Kidney (tissue), 14 donors: ENCODE data around the gene MAN2A2. TPM values are rescaled to one million over a fixed set of nuclear protein-coding genes. Genes with fewer than 3 reads are reported as not detected.

ENCODE experiments used
- DNase-seq, 5 donors: peaks; one replicate each; pipeline ENCODE4 v3.0.0-alpha.2; 2013 to 2020
- FAIRE-seq: peaks from 2 replicates; lab custom pipeline; 2012; peaks lifted over from hg19 to GRCh38; lab: Jason Lieb, UNC
- H3K27ac ChIP-seq, 2 donors: one replicate each; pipeline ENCODE4 v1.7.0; 2013; ENCODE audit warnings: low read depth in 2 of 2, low read length in 2 of 2, inconsistent platforms in 1 of 2
- H3K27me3 ChIP-seq: one replicate; pipeline ENCODE4 v1.7.1; 2013; ENCODE audit warnings: low read length, inconsistent platforms; ENCODE audit not compliant: control insufficient read depth, insufficient read depth
- H3K36me3 ChIP-seq, 3 donors: one replicate each; pipeline versions ENCODE4 v1.7.0 to v1.7.1; 2013; ENCODE audit warnings: low read length in 3 of 3, control low read depth in 1 of 3, inconsistent platforms in 1 of 3; ENCODE audit not compliant: insufficient read depth in 3 of 3, control insufficient read depth in 2 of 3
- H3K4me1 ChIP-seq, 3 donors: one replicate each; pipeline versions ENCODE4 v1.7.0 to v1.7.1; 2013; ENCODE audit warnings: low read length in 3 of 3, inconsistent platforms in 1 of 3, low read depth in 1 of 3; ENCODE audit not compliant: control insufficient read depth in 2 of 3, insufficient read depth in 2 of 3
- H3K4me3 ChIP-seq, 3 donors: one replicate each; pipeline versions ENCODE4 v1.7.0 to v1.8.1; 2013; ENCODE audit warnings: low read length in 3 of 3, control low read depth in 1 of 3, inconsistent platforms in 1 of 3
- H3K9ac ChIP-seq, 3 donors: one replicate each; pipeline versions ENCODE4 v1.7.0 to v1.7.1; 2013; ENCODE audit warnings: low read length in 3 of 3, control low read depth in 1 of 3, inconsistent platforms in 1 of 3
- H3K9me3 ChIP-seq, 3 donors: one replicate each; pipeline versions ENCODE4 v1.7.0 to v1.7.1; 2013; ENCODE audit warnings: low read length in 3 of 3, control low read depth in 1 of 3, inconsistent platforms in 1 of 3; ENCODE audit not compliant: control insufficient read depth in 2 of 3, insufficient read depth in 1 of 3
- CTCF ChIP-seq: IDR thresholded peaks from 3 replicates; pipeline ENCODE4 v1.5.1; 2012; ENCODE audit warnings: mild to moderate bottlenecking, moderate library complexity, borderline replicate concordance; ENCODE audit not compliant: insufficient read depth; ENCODE audit errors: extremely low read depth
- intact Hi-C: fragments of 100-400 bp; cut with DNase I; formaldehyde crosslinking; loops from one replicate; pipeline ENCODE4 v1.11.1; 2022
- polyA plus RNA-seq: library from polyadenylated mRNA; stranded (reverse); fragments of 350-450 nt; fragmentation: Illumina TruSeq; extraction: RNeasy Lipid Tissue Mini Kit (QIAGEN cat#74804); gene quantifications from one replicate; pipeline ENCODE4 v1.2.3, GENCODE V29; 2014; ENCODE audit warnings: low read depth, low replicate concordance; ENCODE audit not compliant: insufficient read depth
- total RNA-seq: library from RNA; stranded (reverse); fragmentation: NEBNext Ultra II Directional; extraction: Animal tissue kit (Norgen Biotek cat#: 25700); gene quantifications from one replicate; pipeline ENCODE4 v1.2.1, GENCODE V29; 2021
- donor health status: control.
- donor health status: control.
- donor health status: control.
- donor health status: control.
- donor health status: control.
- donor health status: DM: yes; HTN: yes; CAD: no.
- donor health status: Normal renal cell carcinoma (clear cell type).

The MAN2A2 gene
- total and polyA plus RNA-seq, 2 donors from 2014 or later, result 11.4 to 56.3 TPM

DNA sequence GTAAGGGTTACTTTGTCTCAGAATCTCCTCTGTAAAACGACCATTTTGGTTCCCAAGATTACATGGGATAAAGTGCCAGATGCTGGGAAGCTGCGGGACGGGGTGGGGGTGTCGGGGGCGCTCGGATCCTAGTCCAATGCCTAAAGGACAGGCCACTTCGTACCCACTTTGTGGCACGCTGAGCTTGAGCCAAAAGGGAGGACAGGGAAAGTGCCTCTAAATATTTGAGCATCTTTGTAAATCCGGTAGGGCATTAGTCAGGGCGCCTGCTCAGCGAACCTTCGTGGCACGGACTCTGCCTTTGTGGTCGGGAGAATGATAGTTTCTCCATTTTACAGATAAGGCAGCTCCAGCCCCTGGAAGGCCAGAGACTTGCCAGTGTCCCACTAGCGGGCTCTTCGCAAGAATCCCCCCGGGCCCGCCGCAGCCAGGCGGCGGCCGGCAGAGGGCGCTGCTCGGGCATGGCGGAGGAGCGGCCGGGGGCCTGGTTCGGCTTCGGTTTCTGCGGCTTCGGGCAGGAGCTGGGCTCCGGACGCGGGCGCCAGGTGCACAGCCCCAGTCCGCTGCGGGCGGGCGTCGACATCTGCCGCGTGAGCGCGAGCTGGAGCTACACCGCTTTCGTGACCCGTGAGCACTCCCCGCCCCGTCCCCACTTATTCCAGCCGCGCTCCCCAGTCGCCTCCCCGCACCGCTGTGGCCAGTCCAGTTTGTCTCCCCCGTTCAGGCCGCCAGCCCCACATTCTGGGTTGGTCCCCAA is 53.4 kb downstream of the MAN2A2 start:
- Histone ChIP-seq H3K9ac (peak overlapping the region in 2 of 3 donors; percentile 17 to 58), H3K4me1 (peaks cover 0 to 12% (median 5%) of the 10 kb centered on the region in 3 donors), H3K36me3 (peaks cover 0 to 11% (median 3%) of the 10 kb centered on the region in 3 donors), H3K9me3 (no peaks in the 10 kb centered on the region), H3K4me3 (peak overlapping the region in 2 of 3 donors; percentile 26 to 60), H3K27me3 (no peaks in the 10 kb centered on the region), H3K27ac (no peak overlapping the region)
- intact Hi-C loops, result no loop called here
- TF ChIP-seq CTCF, result peak; percentile 84
- DNase-seq, result peak; percentile 85 to 92 (median 90)
- no peak for FAIRE-seq

GRCh38 chr15:90957031-90957790 is 54.1 kb downstream of the MAN2A2 start:
- H3K27ac ChIP-seq, result no peak overlapping the region
- H3K9me3 ChIP-seq, result no peaks in the 10 kb centered on the region
- no peaks in the 10 kb centered on the region for H3K27me3 ChIP-seq
- peak overlapping the region; percentile 7 to 60 (median 23) for H3K4me3 ChIP-seq
- intact Hi-C loops, result no loop called here
- no peak for FAIRE-seq
- no peak for TF ChIP-seq CTCF
- H3K4me1 ChIP-seq, result peaks cover 0 to 12% (median 5%) of the 10 kb centered on the region in 3 donors
- H3K9ac ChIP-seq, result peak overlapping the region in 2 of 3 donors; percentile 17 to 61
- peaks cover 0 to 7% (median 3%) of the 10 kb centered on the region in 3 donors for H3K36me3 ChIP-seq
- DNase-seq, result peak; percentile 59 to 79 (median 64)

DNA sequence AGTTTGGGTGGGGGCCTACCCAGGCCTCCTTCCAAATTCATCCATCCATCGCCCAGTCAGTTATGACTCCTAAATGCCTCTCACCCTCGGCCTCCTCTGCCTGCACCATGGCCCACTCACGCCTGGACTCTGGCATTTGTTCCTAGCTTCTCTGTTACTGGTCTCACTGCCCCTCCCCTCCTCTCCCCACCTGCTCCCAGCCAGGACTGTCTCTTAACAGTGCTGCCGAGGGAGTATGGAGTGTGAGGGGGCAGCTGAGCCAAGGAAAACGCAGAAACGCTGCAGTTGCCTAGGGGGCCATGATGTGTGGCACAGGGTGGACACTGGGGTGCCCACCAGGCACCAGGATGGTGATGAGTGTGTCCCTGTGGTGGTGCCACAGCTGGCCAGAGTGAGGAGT is 54.7 kb downstream of the MAN2A2 start:
- Histone ChIP-seq H3K9me3 (no peaks in the 10 kb centered on the region), H3K36me3 (peaks cover 0 to 5% (median under 1%) of the 10 kb centered on the region in 3 donors), H3K4me3 (peak overlapping the region in 2 of 3 donors; percentile 7 to 60), H3K9ac (peak overlapping the region in 1 of 3 donors; percentile 61), H3K27ac (no peak overlapping the region), H3K4me1 (peaks cover 0 to 12% (median 5%) of the 10 kb centered on the region in 3 donors), H3K27me3 (no peaks in the 10 kb centered on the region)
- intact Hi-C loops, result no loop called here
- DNase-seq (peak in 2 of 5 donors; percentile 61), FAIRE-seq (no peak)
- TF ChIP-seq CTCF, result no peak
